ENCODE measurements around the gene MED26.
A peak's percentile ranks its signal among the peaks of the same experiment; 100 is the strongest.
"Not testable (repeated sequence)": the region's sequence is repeated elsewhere in the genome, so short reads cannot be mapped to it uniquely, and the experiment has no call there.

The MED26 gene

GRCh38 chr19:16571822-16572331 lies 56.1 kb downstream of the MED26 start:
- peak in 1 of 2 experiments; percentile 55 for DNase-seq

- no peak for DNase-seq
Measured at GRCh38 chr19:16571283-16571682, 56.7 kb downstream of the MED26 start.

- no peak for DNase-seq
Measured at GRCh38 chr19:16569609-16570320, 58.2 kb downstream of the MED26 start.

- DNase-seq: no peak
Measured at GRCh38 chr19:16566702-16567101, 61.3 kb downstream of the MED26 start.

GRCh38 chr19:16566161-16566560 lies 61.8 kb downstream of the MED26 start:
- peak; percentile 65 to 70 for DNase-seq

- DNase-seq: no peak
Measured at GRCh38 chr19:16564842-16565241, 63.2 kb downstream of the MED26 start.

GRCh38 chr19:16562608-16563025 lies 65.4 kb downstream of the MED26 start:
- no peak for DNase-seq

GRCh38 chr19:16561382-16561781 lies 66.6 kb downstream of the MED26 start:
- DNase-seq: no peak

- no peak for DNase-seq
Measured at GRCh38 chr19:16559780-16560276, 68.2 kb downstream of the MED26 start.

GRCh38 chr19:16554776-16555175 lies 73.2 kb downstream of the MED26 start:
- no peak for DNase-seq

- DNase-seq: not testable (repeated sequence)
Measured at GRCh38 chr19:16551902-16552301, 76.1 kb downstream of the MED26 start.

GRCh38 chr19:16548956-16549355 lies 79.0 kb downstream of the MED26 start:
- no peak for DNase-seq

GRCh38 chr19:16544473-16545231 lies 83.4 kb downstream of the MED26 start:
- DNase-seq: no peak

- DNase-seq: not testable (repeated sequence)
Measured at GRCh38 chr19:16543734-16544133, 84.3 kb downstream of the MED26 start.

- DNase-seq: no peak
Measured at GRCh38 chr19:16542910-16543472, 85.0 kb downstream of the MED26 start.

GRCh38 chr19:16542045-16542909 lies 85.7 kb downstream of the MED26 start, which contains the start of gene CHERP:
TSS of gene CHERP (minus strand) at chr19:16542437. CDS start at chr19:16542378, 59 bp downstream.
- peak; percentile 95 to 96 for DNase-seq

- no peak for DNase-seq
Measured at GRCh38 chr19:16541526-16542044, 86.4 kb downstream of the MED26 start.

- no peak for DNase-seq
Measured at GRCh38 chr19:16540948-16541347, 87.1 kb downstream of the MED26 start.

- DNase-seq: no peak
Measured at GRCh38 chr19:16537111-16537510, 90.9 kb downstream of the MED26 start.

- no peak for DNase-seq
Measured at GRCh38 chr19:16536130-16536529, 91.9 kb downstream of the MED26 start.

GRCh38 chr19:16535381-16535780 lies 92.6 kb downstream of the MED26 start:
- DNase-seq: no peak

Data from activated T-cell treated with anti-CD3 and anti-CD28 coated beads, Interleukin-2, amount 50 U/mL, for 48 hours (primary cell).